ENCODE data around the gene PIGQ. TPM values are rescaled to one million over a fixed set of nuclear protein-coding genes. Genes with fewer than 3 reads are reported as not detected.

Gene PIGQ
- total and polyA plus RNA-seq, 2 experiments from 2014 or later = 30.2 to 62.3 TPM

DNA sequence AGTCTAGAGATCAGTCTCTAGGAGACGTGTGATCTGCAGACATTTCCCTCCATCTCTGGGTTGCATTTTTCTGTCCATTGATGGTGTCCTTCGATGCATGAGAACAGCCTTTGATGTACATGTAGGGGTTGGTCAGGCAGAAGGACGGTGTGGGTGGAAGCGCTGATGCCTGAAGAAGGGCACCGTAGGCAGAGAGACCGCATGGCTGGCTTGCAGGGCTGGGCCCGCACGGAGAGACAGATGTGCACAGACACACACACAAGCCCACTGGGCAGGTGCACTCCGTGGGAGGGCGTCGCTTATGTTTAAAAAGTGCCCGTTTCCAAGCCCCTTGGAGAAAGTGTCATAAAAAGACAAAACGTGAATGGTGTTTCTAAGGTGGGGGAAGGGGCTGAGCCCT, 45.4 kb downstream of the PIGQ start:
- H3K36me3 Mint-ChIP-seq (ENCODE audit: low read depth) = peaks cover 13% of the 10 kb centered on the region; the same call in 2 of the 3 replicates
- ATAC-seq (no peak), DNase-seq (ENCODE audit: low spot score) (no peak)
- Histone ChIP-seq H3F3A (replicated peaks; ENCODE audit: low read depth) (peaks cover 4% of the 10 kb centered on the region), H3K36me3 (ENCODE audit: insufficient read depth) (no peaks in the 10 kb centered on the region), H3K79me2 (replicated peaks; ENCODE audit: insufficient read depth) (no peaks in the 10 kb centered on the region), H3K9me2 (ENCODE audit: insufficient read depth) (no peaks in the 10 kb centered on the region), H3K27me3 (ENCODE audit: insufficient read depth) (no peaks in the 10 kb centered on the region), H3K4me2 (no peak overlapping the region), H3K27ac (ENCODE audit: low read depth) (no peak overlapping the region), H3K4me3 (no peak overlapping the region), H2AFZ (no peak overlapping the region), H4K20me1 (replicated peaks; ENCODE audit: insufficient read depth) (no peaks in the 10 kb centered on the region; the same call in none of the 2 replicates), H3K4me1 (ENCODE audit: insufficient read depth) (no peaks in the 10 kb centered on the region)
- peaks cover 3% of the 10 kb centered on the region; the same call in 2 of the 3 replicates for H3K4me1 Mint-ChIP-seq
- peaks cover 14% of the 10 kb centered on the region for H3K27me3 Mint-ChIP-seq (ENCODE audit: insufficient read depth, low read depth, poor library complexity)
- H3K9me3 Mint-ChIP-seq = peaks cover 11% of the 10 kb centered on the region
- no peak overlapping the region for H3K4me3 Mint-ChIP-seq
- TF ChIP-seq CREB1 (CRISPR knock-in tag; IDR thresholded peaks at IDR 0.05; ENCODE audit: low read depth) = no peak
- no peak for TF ChIP-seq JUNB (IDR thresholded peaks at IDR 0.05; ENCODE audit: unreplicated experiment)
- no peak for TF ChIP-seq POLR2AphosphoS5 (IDR thresholded peaks at IDR 0.05; ENCODE audit: low read depth)
- no peak for TF ChIP-seq STAT1 (IDR thresholded peaks at IDR 0.05; ENCODE audit: unreplicated experiment)
- TF ChIP-seq NANOG (IDR thresholded peaks at IDR 0.05; ENCODE audit: borderline replicate concordance) = no peak
- TF ChIP-seq, protein P1, sequence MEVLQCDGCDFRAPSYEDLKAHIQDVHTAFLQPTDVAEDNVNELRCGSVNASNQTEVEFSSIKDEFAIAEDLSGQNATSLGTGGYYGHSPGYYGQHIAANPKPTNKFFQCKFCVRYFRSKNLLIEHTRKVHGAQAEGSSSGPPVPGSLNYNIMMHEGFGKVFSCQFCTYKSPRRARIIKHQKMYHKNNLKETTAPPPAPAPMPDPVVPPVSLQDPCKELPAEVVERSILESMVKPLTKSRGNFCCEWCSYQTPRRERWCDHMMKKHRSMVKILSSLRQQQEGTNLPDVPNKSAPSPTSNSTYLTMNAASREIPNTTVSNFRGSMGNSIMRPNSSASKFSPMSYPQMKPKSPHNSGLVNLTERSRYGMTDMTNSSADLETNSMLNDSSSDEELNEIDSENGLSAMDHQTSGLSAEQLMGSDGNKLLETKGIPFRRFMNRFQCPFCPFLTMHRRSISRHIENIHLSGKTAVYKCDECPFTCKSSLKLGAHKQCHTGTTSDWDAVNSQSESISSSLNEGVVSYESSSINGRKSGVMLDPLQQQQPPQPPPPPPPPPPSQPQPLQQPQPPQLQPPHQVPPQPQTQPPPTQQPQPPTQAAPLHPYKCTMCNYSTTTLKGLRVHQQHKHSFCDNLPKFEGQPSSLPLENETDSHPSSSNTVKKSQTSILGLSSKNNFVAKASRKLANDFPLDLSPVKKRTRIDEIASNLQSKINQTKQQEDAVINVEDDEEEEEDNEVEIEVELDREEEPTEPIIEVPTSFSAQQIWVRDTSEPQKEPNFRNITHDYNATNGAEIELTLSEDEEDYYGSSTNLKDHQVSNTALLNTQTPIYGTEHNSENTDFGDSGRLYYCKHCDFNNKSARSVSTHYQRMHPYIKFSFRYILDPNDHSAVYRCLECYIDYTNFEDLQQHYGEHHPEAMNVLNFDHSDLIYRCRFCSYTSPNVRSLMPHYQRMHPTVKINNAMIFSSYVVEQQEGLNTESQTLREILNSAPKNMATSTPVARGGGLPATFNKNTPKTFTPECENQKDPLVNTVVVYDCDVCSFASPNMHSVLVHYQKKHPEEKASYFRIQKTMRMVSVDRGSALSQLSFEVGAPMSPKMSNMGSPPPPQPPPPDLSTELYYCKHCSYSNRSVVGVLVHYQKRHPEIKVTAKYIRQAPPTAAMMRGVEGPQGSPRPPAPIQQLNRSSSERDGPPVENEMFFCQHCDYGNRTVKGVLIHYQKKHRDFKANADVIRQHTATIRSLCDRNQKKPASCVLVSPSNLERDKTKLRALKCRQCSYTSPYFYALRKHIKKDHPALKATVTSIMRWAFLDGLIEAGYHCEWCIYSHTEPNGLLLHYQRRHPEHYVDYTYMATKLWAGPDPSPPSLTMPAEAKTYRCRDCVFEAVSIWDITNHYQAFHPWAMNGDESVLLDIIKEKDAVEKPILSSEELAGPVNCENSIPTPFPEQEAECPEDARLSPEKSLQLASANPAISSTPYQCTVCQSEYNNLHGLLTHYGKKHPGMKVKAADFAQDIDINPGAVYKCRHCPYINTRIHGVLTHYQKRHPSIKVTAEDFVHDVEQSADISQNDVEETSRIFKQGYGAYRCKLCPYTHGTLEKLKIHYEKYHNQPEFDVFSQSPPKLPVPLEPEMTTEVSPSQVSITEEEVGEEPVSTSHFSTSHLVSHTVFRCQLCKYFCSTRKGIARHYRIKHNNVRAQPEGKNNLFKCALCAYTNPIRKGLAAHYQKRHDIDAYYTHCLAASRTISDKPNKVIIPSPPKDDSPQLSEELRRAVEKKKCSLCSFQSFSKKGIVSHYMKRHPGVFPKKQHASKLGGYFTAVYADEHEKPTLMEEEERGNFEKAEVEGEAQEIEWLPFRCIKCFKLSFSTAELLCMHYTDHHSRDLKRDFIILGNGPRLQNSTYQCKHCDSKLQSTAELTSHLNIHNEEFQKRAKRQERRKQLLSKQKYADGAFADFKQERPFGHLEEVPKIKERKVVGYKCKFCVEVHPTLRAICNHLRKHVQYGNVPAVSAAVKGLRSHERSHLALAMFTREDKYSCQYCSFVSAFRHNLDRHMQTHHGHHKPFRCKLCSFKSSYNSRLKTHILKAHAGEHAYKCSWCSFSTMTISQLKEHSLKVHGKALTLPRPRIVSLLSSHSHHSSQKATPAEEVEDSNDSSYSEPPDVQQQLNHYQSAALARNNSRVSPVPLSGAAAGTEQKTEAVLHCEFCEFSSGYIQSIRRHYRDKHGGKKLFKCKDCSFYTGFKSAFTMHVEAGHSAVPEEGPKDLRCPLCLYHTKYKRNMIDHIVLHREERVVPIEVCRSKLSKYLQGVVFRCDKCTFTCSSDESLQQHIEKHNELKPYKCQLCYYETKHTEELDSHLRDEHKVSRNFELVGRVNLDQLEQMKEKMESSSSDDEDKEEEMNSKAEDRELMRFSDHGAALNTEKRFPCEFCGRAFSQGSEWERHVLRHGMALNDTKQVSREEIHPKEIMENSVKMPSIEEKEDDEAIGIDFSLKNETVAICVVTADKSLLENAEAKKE (CRISPR knock-in tag; IDR thresholded peaks at IDR 0.05) = no peak
- TF ChIP-seq, protein P2, sequence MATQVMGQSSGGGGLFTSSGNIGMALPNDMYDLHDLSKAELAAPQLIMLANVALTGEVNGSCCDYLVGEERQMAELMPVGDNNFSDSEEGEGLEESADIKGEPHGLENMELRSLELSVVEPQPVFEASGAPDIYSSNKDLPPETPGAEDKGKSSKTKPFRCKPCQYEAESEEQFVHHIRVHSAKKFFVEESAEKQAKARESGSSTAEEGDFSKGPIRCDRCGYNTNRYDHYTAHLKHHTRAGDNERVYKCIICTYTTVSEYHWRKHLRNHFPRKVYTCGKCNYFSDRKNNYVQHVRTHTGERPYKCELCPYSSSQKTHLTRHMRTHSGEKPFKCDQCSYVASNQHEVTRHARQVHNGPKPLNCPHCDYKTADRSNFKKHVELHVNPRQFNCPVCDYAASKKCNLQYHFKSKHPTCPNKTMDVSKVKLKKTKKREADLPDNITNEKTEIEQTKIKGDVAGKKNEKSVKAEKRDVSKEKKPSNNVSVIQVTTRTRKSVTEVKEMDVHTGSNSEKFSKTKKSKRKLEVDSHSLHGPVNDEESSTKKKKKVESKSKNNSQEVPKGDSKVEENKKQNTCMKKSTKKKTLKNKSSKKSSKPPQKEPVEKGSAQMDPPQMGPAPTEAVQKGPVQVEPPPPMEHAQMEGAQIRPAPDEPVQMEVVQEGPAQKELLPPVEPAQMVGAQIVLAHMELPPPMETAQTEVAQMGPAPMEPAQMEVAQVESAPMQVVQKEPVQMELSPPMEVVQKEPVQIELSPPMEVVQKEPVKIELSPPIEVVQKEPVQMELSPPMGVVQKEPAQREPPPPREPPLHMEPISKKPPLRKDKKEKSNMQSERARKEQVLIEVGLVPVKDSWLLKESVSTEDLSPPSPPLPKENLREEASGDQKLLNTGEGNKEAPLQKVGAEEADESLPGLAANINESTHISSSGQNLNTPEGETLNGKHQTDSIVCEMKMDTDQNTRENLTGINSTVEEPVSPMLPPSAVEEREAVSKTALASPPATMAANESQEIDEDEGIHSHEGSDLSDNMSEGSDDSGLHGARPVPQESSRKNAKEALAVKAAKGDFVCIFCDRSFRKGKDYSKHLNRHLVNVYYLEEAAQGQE (IDR thresholded peaks at IDR 0.05; ENCODE audit: unreplicated experiment) = no peak
- no peak overlapping the region for H3K27ac Mint-ChIP-seq

All from GM23338 (cell line).